Fibroblast of the aortic adventitia (primary cell): ENCODE data around the gene PODXL2. TPM values are rescaled to one million over a fixed set of nuclear protein-coding genes. Genes with fewer than 3 reads are reported as not detected.

Experiments used
- DNase-seq: peaks from one replicate; pipeline ENCODE4 v3.0.0-alpha.2; 2010; ENCODE audit warnings: low read depth
- H3K4me3 ChIP-seq: 2 replicates; pipeline ENCODE4 v1.5.1; 2011; ENCODE audit warnings: low read depth, mild to moderate bottlenecking, control low read depth, low read length, moderate library complexity
- CTCF ChIP-seq: IDR thresholded peaks from 2 replicates; pipeline ENCODE4 v1.5.1; 2011; ENCODE audit warnings: mild to moderate bottlenecking, low read length, control low read depth, inconsistent platforms; ENCODE audit not compliant: insufficient read depth
- total RNA-seq: library from RNA; depleted of rRNA; stranded (reverse); fragments of >200 nt; gene quantifications from 2 replicates; pipeline ENCODE4 v1.2.3, GENCODE V29; 2012; ENCODE audit warnings: low replicate concordance

PODXL2 gene
- total RNA-seq, 1 donor, result 1.3 TPM

- no peak overlapping the region for H3K4me3 ChIP-seq
- DNase-seq, result no peak
- TF ChIP-seq CTCF, result no peak
Observed at GRCh38 chr3:127718245-127718915, 89.4 kb downstream of the PODXL2 start.

GRCh38 chr3:127718916-127719290 is 89.9 kb downstream of the PODXL2 start:
- DNase-seq, result peak; percentile 27
- no peak for TF ChIP-seq CTCF

GRCh38 chr3:127719369-127719768 is 90.4 kb downstream of the PODXL2 start:
- no peak for TF ChIP-seq CTCF
- no peak overlapping the region for H3K4me3 ChIP-seq
- no peak for DNase-seq

More at GRCh38 chr3:127718916-127719290, 89.9 kb downstream of the PODXL2 start:
- H3K4me3 ChIP-seq, result no peak overlapping the region

GRCh38 chr3:127720161-127720823 is 91.3 kb downstream of the PODXL2 start:
- H3K4me3 ChIP-seq, result no peak overlapping the region
- no peak for DNase-seq
- TF ChIP-seq CTCF, result no peak

GRCh38 chr3:127720985-127721935 is 92.3 kb downstream of the PODXL2 start:
- no peak overlapping the region for H3K4me3 ChIP-seq
- DNase-seq, result no peak
- no peak for TF ChIP-seq CTCF

GRCh38 chr3:127722091-127722784 is 93.3 kb downstream of the PODXL2 start:
- no peak overlapping the region for H3K4me3 ChIP-seq
- no peak for TF ChIP-seq CTCF
- no peak for DNase-seq
